HUDEP-2 (cell line): ENCODE measurements around the gene MAP1LC3B.

Experiments used
- DNase-seq, 76 experiments: peaks; one replicate each; lab custom pipeline; 2025; ENCODE audit not compliant: unreplicated experiment in 76 of 76; lab: John Stamatoyannopoulos, UW

MAP1LC3B gene

GRCh38 chr16:87425941-87426340, 33.8 kb downstream of the MAP1LC3B start:
- DNase-seq = no peak

DNA sequence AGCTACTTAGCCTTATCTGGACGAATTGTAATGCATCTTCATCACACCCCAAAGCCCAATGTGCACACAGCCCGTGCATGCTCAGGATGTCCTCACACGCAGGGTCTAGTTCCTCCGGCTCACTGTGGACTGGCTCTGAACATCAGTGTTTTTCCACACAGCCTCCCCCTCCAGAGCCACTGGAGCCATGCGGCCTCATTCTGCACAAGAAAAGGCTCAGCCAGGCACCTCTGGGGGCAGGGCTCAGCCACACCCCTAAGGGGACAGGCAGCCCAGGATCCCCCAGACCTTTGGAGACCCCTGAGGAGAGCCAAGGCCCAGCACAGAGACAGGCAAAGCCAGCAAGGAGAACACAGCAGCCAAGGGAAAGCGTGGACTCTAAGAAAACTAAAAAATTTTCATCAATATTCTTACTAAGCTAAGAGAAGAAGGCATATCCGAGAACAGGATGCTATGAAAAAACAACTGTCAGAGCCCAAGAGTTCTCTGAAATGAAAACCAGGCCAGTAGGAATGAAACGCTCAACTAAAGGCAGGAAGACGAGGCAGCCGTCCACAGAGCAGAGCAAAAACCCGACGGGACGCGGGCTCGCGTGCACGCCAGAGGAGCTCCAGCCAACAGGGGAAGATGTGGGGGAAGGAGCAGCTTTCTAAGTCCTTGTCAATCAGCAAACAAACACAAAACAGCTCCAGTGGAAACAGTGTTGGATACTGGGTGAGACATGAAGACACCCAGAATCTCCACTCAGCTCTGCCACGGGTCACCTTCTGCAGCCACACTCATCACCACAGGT, 34.5 kb downstream of the MAP1LC3B start:
- no peak for DNase-seq

DNA sequence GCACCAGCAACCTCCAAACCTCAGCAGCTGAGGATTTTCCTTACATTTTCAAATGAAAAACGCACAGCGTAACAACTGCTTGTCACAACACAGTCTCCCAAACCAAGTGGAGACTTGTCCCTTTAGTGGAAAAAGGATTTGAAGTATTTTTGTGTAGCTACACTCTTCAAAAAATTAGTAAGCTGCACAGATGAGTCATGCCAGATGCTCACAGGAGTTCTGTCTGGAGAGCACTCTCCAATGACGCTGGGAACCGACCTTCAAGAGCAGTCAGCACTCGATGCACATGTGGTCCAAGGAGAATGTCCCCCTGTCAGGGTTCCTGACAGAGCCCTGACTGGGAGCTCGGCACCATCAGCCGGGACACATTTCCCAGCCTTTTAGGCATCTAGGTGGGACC, 39.8 kb downstream of the MAP1LC3B start:
- no peak for DNase-seq

DNA sequence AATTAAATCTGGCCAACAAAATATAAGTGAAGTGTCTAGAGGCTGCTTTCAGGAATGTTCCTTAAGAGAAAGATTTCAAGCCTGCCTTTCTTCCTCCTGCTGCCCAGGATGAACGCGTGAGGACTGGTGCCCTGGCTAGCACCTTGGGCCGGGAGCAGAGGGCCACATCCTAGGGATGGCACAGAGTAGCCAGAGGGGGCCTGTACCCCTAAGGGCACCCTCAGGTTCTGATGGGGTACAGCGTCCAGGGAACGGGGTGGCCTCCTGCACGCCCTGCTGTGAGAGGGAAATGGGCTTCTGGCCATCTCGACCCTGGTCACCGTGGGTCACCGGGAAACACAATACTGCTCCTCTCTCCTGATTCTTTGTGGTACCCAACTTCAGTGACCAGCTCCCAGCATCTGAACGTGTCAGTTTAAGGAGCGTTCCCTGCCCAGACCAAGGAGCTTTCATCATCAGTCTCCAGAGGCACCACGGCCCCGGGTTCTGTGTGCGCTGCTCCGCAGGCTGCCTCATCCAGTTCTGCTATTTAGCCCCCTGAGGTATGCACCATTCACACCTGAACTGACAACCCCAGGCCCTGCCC, 40.3 kb downstream of the MAP1LC3B start:
- no peak for DNase-seq

GRCh38 chr16:87434146-87434667, 42.1 kb downstream of the MAP1LC3B start:
- DNase-seq = no peak

- no peak for DNase-seq
These were observed 43.5 kb downstream of the MAP1LC3B start for GRCh38 chr16:87435372-87436224.

GRCh38 chr16:87436225-87437172, 44.4 kb downstream of the MAP1LC3B start:
- no peak for DNase-seq

GRCh38 chr16:87437327-87437726, 45.2 kb downstream of the MAP1LC3B start:
- DNase-seq = no peak

- no peak for DNase-seq
These were observed 45.9 kb downstream of the MAP1LC3B start for GRCh38 chr16:87437911-87438610.

DNA sequence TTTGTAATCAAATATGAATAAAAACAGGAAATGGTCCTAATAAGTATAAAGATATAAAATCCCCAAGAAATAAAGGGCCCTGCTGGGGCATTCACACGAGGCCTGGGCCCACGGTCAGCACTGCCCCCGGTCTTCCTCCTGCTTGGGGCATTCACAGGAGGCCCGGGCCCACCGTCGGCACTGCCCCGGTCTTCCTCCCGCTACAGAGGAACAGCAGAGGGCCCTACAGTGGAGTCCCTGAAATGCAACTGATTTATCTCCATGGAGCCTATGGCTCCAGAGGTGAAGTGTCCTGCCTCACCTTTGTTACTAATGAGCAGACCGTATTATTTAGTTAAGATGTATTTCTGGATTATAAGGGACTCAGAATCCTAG, 46.5 kb downstream of the MAP1LC3B start:
- DNase-seq = no peak

GRCh38 chr16:87439926-87440325, 47.8 kb downstream of the MAP1LC3B start:
- no peak for DNase-seq

DNA sequence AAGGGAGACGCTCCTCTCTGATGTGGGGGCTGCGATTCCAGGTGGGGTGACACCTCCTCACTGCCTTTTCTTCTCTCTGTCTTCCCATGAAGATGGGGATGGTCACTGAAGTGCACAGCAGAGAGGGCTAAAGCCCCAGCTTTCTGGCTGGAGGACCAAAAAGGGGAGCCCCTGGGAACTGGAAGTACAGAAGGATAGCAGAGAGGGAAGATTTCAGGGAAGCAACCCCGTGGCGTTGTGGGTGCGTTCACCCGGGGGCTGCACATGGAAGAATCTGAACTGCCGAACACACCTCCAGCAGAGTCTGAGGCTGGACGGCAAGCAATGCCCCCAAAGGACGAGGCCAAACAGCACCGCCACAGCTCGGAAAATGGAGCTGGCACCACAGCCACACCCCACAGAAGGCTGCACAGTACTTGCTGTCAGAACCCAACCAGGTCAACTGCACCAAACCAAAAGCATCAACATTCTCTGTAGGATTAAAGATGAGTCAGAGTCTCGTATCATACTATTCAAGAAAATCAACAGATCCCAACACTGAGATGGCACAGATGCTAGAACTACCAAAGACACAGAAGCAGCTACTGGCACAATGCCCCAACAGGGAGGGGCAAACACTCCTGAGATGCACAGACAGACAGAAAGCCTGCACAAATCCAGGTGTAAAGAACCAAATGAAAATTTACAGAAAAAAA, 49.9 kb downstream of the MAP1LC3B start:
- no peak for DNase-seq

DNA sequence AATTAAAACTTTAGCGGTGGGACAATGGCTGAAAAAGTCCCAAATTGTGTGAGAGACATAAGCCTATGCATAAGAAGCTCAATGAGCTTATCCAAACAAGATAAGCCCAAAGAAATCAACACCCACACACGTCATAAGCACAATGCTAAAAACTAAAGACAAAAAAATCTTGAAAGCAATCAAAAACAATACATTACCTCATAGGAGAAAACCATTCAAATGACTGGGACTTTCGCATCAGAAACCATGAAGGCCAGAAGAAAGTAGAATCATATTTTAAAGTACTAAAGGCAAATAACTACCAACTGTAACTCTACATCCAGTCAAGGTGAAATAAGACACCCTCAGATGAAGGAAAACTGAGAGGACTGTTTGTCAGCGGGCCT, 50.4 kb downstream of the MAP1LC3B start:
- no peak for DNase-seq

DNA sequence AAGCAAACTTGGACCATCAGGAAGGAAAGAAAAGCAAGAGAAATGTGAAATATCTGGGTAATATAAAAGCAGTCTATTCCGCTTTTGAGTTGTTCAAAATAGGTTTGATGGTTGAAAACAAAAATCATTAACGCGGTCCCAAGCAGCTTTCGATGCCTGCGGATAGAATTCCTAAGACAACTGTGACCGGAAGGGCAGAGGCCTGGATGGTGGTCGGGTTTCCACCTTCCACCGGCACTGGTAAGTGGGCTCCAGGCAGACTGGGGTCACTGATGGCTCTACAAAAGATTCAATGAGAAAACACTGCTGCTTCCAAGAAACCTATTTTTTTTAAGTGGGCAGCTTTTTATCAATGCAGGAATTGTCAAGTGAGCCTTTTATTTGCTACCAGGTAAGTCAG, 50.9 kb downstream of the MAP1LC3B start:
- no peak for DNase-seq

DNA sequence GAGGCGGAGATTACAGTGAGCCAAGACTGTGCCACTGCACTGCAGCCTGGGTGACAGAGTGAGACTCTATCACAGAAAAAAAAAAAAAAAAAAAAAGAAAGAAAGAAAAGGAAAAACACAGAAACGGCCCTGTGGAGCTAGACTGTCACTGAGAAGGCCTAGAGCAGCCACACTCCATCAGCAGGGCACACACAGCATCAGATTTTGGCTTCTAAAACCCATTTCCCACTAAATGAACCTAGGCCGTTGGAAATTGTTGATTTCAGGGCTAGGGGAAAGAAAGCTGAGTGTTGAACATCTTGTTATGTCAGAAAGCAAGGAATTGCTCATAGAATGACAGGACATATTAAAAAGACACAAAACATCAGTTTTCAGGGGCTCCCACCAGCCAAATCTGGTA, 51.8 kb downstream of the MAP1LC3B start:
- DNase-seq = no peak

- no peak for DNase-seq
These were observed 53.4 kb downstream of the MAP1LC3B start for GRCh38 chr16:87445486-87445885.

GRCh38 chr16:87446479-87446878, 54.3 kb downstream of the MAP1LC3B start:
- no peak for DNase-seq

DNA sequence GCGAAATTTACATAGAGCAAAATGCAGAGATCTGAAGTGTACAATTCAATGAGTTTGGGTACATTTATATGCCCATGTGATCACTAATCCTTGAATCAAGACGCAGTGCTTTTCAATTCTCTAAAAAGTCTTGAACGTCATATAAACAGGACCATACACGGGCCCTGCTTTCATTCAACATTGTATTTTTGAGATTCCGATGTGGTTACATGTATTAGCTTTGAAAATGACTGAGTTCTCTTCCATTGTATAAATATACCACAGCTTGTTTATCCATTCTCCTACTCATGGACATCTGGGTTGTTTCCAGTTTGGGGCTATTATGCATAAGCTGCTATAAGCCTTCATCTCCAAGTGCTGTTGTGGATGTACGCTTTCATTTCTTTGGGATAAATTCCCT, 55.2 kb downstream of the MAP1LC3B start:
- no peak for DNase-seq

GRCh38 chr16:87448866-87449265, 56.7 kb downstream of the MAP1LC3B start:
- DNase-seq = no peak
